Activated T-cell treated with anti-CD3 and anti-CD28 coated beads, Interleukin-2, amount 50 U/mL, for 48 hours (primary cell): Measurements from ENCODE around the gene NEXN.
"Not testable (repeated sequence)": the region's sequence is repeated elsewhere in the genome, so short reads cannot be mapped to it uniquely, and the experiment has no call there.

Experiments used
- DNase-seq, 2 experiments: peaks; one replicate each; pipeline ENCODE4 v3.0.0-alpha.2; 2020

NEXN gene

GRCh38 chr1:77906019-77906545, 17.7 kb downstream of the NEXN start:
- DNase-seq: no peak

GRCh38 chr1:77906624-77907023, 18.2 kb downstream of the NEXN start:
- no peak for DNase-seq

- no peak for DNase-seq
These were observed 21.7 kb downstream of the NEXN start for GRCh38 chr1:77910116-77910515.

- DNase-seq: not testable (repeated sequence)
These were observed 30.5 kb downstream of the NEXN start for GRCh38 chr1:77918918-77919317.

- DNase-seq: no peak
These were observed 37.1 kb downstream of the NEXN start for GRCh38 chr1:77925518-77925917.

GRCh38 chr1:77925956-77926355, 37.5 kb downstream of the NEXN start:
- DNase-seq: no peak

GRCh38 chr1:77926561-77927357, 38.3 kb downstream of the NEXN start:
- no peak for DNase-seq

GRCh38 chr1:77927414-77927813, 39.0 kb downstream of the NEXN start:
- DNase-seq: no peak

GRCh38 chr1:77929806-77930205, 41.4 kb downstream of the NEXN start:
- no peak for DNase-seq

- no peak for DNase-seq
These were observed 50.2 kb downstream of the NEXN start for GRCh38 chr1:77938651-77939050.

GRCh38 chr1:77940921-77941570, 52.6 kb downstream of the NEXN start:
- no peak for DNase-seq

GRCh38 chr1:77942400-77943140, 54.1 kb downstream of the NEXN start:
- no peak for DNase-seq

GRCh38 chr1:77945345-77945744, 56.9 kb downstream of the NEXN start:
- no peak for DNase-seq

- DNase-seq: no peak
These were observed 60.5 kb downstream of the NEXN start for GRCh38 chr1:77948841-77949424.

GRCh38 chr1:77950873-77951272, 62.4 kb downstream of the NEXN start:
- no peak for DNase-seq

- DNase-seq: no peak
These were observed 62.9 kb downstream of the NEXN start for GRCh38 chr1:77951328-77951727.

GRCh38 chr1:77953907-77954306, 65.5 kb downstream of the NEXN start:
- DNase-seq: no peak

- DNase-seq: no peak
These were observed 66.1 kb downstream of the NEXN start for GRCh38 chr1:77954521-77954920.

GRCh38 chr1:77955709-77956108, 67.3 kb downstream of the NEXN start:
- DNase-seq: no peak

GRCh38 chr1:77956464-77956863, 68.0 kb downstream of the NEXN start:
- no peak for DNase-seq

GRCh38 chr1:77958391-77958790, 70.0 kb downstream of the NEXN start:
- no peak for DNase-seq

- DNase-seq: no peak
These were observed 70.4 kb downstream of the NEXN start for GRCh38 chr1:77958850-77959249.

GRCh38 chr1:77961392-77961791, 73.0 kb downstream of the NEXN start:
- DNase-seq: no peak
